OCI-LY3 (cell line): ENCODE results near the gene SEL1L.

Experiments
- EZH2phosphoT487 ChIP-seq: fragments of 200-600 bp; shearing (Covaris generic); IDR thresholded peaks from 2 replicates; pipeline ENCODE4 v1.6.1; 2018; ENCODE audit warnings: antibody characterized with exemption, mixed run types, low read depth
- TF ChIP-seq, protein P1 (sequence below): fragments of 200-600, 300-600 bp; sonication (generic); IDR thresholded peaks from 2 replicates; pipeline ENCODE4 v1.5.1; 2014; ENCODE audit warnings: antibody characterized with exemption, low read length, low read depth

DNA sequence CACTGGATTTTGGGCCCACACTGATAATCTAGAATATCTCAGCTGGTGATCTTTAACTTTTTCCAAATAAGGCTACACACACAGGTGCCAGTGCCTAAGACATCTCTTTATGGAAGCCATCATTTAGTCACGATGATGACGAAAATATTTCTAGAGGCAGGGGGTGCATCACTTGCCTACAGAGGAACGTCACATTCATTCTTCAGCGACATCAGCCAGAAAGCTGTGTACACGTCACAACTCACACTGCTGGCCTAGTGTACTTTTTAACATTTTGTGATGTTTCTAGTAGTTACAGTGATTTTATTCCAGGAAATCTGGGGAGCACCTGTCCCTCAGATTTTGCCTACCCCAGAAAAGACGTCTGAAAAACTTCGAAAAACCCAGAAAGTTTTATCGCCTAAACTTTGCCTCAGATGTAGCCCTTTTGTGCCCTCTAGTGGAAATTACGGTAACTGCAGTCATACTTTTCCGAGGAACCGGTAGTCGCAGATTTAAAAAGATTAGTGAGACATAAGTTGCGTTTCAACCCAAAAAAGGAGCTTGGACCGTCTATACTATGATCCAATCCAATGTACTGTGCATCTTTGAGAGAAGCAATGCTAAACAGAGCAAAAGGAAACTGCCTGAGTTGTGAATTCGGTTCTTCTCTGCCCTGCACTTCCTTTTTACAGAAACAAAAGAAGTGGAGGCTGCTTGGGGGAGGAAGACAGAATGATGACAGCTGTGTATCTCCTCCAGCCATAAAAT is 69.2 kb downstream of the SEL1L start:
- TF ChIP-seq, protein P1, sequence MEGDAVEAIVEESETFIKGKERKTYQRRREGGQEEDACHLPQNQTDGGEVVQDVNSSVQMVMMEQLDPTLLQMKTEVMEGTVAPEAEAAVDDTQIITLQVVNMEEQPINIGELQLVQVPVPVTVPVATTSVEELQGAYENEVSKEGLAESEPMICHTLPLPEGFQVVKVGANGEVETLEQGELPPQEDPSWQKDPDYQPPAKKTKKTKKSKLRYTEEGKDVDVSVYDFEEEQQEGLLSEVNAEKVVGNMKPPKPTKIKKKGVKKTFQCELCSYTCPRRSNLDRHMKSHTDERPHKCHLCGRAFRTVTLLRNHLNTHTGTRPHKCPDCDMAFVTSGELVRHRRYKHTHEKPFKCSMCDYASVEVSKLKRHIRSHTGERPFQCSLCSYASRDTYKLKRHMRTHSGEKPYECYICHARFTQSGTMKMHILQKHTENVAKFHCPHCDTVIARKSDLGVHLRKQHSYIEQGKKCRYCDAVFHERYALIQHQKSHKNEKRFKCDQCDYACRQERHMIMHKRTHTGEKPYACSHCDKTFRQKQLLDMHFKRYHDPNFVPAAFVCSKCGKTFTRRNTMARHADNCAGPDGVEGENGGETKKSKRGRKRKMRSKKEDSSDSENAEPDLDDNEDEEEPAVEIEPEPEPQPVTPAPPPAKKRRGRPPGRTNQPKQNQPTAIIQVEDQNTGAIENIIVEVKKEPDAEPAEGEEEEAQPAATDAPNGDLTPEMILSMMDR = peak; percentile 95
- no peak for TF ChIP-seq EZH2phosphoT487
